ENCODE results near the gene ADARB2. TPM values are rescaled to one million over a fixed set of nuclear protein-coding genes. Genes with fewer than 3 reads are reported as not detected.

The ADARB2 gene
- total RNA-seq, 2 donors from 2014 or later = 1.1 to 1.8 TPM

GRCh38 chr10:1177936-1178335 is 559.4 kb downstream of the ADARB2 start:
- Histone ChIP-seq H3K9ac (ENCODE audit: extremely low read depth, low read length, poor library complexity, severe bottlenecking) (no peak overlapping the region), H3K36me3 (ENCODE audit: control insufficient read depth, insufficient read depth, low read length) (no peaks in the 10 kb centered on the region), H3K27ac (ENCODE audit: low read depth, low read length) (no peak overlapping the region), H3K9me3 (ENCODE audit: control insufficient read depth, low read length) (no peaks in the 10 kb centered on the region), H3K4me3 (ENCODE audit: low read length) (no peak overlapping the region), H3K27me3 (ENCODE audit: control insufficient read depth, insufficient read depth, low read length, poor library complexity, severe bottlenecking) (no peaks in the 10 kb centered on the region), H3K4me1 (ENCODE audit: control insufficient read depth, insufficient read depth, low read length) (no peaks in the 10 kb centered on the region)
- Mint-ChIP-seq H3K27me3 (ENCODE audit: insufficient read depth) (no peaks in the 10 kb centered on the region), H3K36me3 (ENCODE audit: low read depth) (no peaks in the 10 kb centered on the region), H3K9me3 (no peaks in the 10 kb centered on the region), H3K4me1 (peaks cover 5% of the 10 kb centered on the region), H3K27ac (no peak overlapping the region), H3K4me3 (no peak overlapping the region)
- TF ChIP-seq, protein P1, sequence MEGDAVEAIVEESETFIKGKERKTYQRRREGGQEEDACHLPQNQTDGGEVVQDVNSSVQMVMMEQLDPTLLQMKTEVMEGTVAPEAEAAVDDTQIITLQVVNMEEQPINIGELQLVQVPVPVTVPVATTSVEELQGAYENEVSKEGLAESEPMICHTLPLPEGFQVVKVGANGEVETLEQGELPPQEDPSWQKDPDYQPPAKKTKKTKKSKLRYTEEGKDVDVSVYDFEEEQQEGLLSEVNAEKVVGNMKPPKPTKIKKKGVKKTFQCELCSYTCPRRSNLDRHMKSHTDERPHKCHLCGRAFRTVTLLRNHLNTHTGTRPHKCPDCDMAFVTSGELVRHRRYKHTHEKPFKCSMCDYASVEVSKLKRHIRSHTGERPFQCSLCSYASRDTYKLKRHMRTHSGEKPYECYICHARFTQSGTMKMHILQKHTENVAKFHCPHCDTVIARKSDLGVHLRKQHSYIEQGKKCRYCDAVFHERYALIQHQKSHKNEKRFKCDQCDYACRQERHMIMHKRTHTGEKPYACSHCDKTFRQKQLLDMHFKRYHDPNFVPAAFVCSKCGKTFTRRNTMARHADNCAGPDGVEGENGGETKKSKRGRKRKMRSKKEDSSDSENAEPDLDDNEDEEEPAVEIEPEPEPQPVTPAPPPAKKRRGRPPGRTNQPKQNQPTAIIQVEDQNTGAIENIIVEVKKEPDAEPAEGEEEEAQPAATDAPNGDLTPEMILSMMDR (conservative IDR thresholded peaks at IDR 0.05) = no peak
- DNase-seq = peak; percentile 32
- WGBS, 2 experiments (ENCODE audit: insufficient coverage in 1 of 2, insufficient read length in 1 of 2) = 88 to 95% methylated on average over 8 to 9 of the region's 9 CpGs

DNA sequence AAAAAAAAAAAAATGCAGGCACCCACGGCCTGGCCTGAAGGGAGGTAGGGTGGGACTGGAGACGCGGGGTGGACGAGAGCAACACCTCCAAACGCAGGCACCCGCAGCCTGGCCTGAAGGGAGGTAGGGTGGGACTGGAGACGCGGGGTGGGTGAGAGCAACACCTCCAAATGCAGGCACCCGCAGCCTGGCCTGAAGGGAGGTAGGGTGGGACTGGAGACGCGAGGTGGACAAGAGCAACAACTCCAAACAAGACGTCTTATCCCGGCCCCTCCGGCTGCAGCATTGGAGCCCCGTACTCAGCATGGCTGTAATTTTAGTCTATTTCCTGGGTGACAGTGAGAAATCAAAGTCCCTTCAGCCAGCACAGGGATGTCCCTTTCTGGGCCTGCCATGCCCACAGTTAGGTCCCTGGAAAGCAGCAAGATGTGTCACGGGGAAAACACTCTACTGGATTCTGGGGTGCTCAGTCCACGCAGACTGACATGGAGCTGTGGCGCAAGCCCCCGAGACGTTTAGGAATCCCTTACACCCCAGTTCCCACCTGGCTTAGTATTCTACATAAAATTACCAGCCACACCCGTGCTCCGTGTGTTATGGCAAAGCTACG is 561.3 kb downstream of the ADARB2 start:
- 92% methylated on average over 12 to 23 of the region's 23 CpGs for WGBS, 2 experiments (ENCODE audit: insufficient coverage in 1 of 2, insufficient read length in 1 of 2)
- Histone ChIP-seq H3K9me3 (ENCODE audit: control insufficient read depth, low read length) (no peaks in the 10 kb centered on the region), H3K27ac (ENCODE audit: low read depth, low read length) (no peak overlapping the region), H3K4me3 (ENCODE audit: low read length) (no peak overlapping the region), H3K9ac (ENCODE audit: extremely low read depth, low read length, poor library complexity, severe bottlenecking) (no peak overlapping the region), H3K4me1 (ENCODE audit: control insufficient read depth, insufficient read depth, low read length) (no peaks in the 10 kb centered on the region), H3K27me3 (ENCODE audit: control insufficient read depth, insufficient read depth, low read length, poor library complexity, severe bottlenecking) (no peaks in the 10 kb centered on the region), H3K36me3 (ENCODE audit: control insufficient read depth, insufficient read depth, low read length) (no peaks in the 10 kb centered on the region)
- H3K4me1 Mint-ChIP-seq = peaks cover 5% of the 10 kb centered on the region
- no peaks in the 10 kb centered on the region for H3K9me3 Mint-ChIP-seq
- TF ChIP-seq, protein P1 (conservative IDR thresholded peaks at IDR 0.05) = no peak
- no peak overlapping the region for H3K27ac Mint-ChIP-seq
- no peak for DNase-seq
- no peaks in the 10 kb centered on the region for H3K27me3 Mint-ChIP-seq (ENCODE audit: insufficient read depth)
- no peak overlapping the region for H3K4me3 Mint-ChIP-seq
- H3K36me3 Mint-ChIP-seq (ENCODE audit: low read depth) = no peaks in the 10 kb centered on the region

DNA sequence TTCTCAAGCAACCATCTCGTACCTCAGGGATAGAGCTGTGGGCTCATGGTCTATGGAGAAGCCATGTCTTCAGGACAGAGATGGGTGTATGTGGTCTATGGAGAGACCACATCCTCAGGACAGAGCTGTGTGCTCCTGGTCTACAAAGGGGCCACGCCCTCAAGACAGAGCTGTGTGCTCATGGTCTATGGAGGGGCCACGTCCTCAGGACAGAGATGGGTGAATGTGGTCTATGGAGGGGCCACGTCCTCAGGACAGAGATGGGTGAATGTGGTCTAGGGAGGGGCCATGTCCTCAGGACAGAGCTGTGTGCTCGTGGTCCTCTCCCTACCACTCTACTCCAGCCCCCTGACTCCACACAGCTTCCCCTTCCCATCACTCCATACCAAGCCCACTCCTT is 563.3 kb downstream of the ADARB2 start:
- no peaks in the 10 kb centered on the region for H3K36me3 Mint-ChIP-seq (ENCODE audit: low read depth)
- Histone ChIP-seq H3K9me3 (ENCODE audit: control insufficient read depth, low read length) (no peaks in the 10 kb centered on the region), H3K27ac (ENCODE audit: low read depth, low read length) (no peak overlapping the region), H3K4me1 (ENCODE audit: control insufficient read depth, insufficient read depth, low read length) (no peaks in the 10 kb centered on the region), H3K27me3 (ENCODE audit: control insufficient read depth, insufficient read depth, low read length, poor library complexity, severe bottlenecking) (no peaks in the 10 kb centered on the region), H3K36me3 (ENCODE audit: control insufficient read depth, insufficient read depth, low read length) (no peaks in the 10 kb centered on the region), H3K4me3 (ENCODE audit: low read length) (no peak overlapping the region), H3K9ac (ENCODE audit: extremely low read depth, low read length, poor library complexity, severe bottlenecking) (no peak overlapping the region)
- no peak overlapping the region for H3K4me3 Mint-ChIP-seq
- DNase-seq = no peak
- TF ChIP-seq, protein P1 (conservative IDR thresholded peaks at IDR 0.05) = no peak
- WGBS, 2 experiments (ENCODE audit: insufficient coverage in 1 of 2, insufficient read length in 1 of 2) = 93 to 100% methylated on average over 1 to 5 of the region's 5 CpGs
- H3K9me3 Mint-ChIP-seq = no peaks in the 10 kb centered on the region
- no peaks in the 10 kb centered on the region for H3K4me1 Mint-ChIP-seq
- no peak overlapping the region for H3K27ac Mint-ChIP-seq
- no peaks in the 10 kb centered on the region for H3K27me3 Mint-ChIP-seq (ENCODE audit: insufficient read depth)
